ENCODE results near the gene TPRG1L.

The TPRG1L gene

GRCh38 chr1:3663999-3664699 is 39.3 kb downstream of the TPRG1L start:
- peak; percentile 51 for DNase-seq (ENCODE audit: low read depth)
- H3K4me3 ChIP-seq (ENCODE audit: low read depth, low read length) = peak overlapping the region; percentile 56
- TF ChIP-seq, protein P1, sequence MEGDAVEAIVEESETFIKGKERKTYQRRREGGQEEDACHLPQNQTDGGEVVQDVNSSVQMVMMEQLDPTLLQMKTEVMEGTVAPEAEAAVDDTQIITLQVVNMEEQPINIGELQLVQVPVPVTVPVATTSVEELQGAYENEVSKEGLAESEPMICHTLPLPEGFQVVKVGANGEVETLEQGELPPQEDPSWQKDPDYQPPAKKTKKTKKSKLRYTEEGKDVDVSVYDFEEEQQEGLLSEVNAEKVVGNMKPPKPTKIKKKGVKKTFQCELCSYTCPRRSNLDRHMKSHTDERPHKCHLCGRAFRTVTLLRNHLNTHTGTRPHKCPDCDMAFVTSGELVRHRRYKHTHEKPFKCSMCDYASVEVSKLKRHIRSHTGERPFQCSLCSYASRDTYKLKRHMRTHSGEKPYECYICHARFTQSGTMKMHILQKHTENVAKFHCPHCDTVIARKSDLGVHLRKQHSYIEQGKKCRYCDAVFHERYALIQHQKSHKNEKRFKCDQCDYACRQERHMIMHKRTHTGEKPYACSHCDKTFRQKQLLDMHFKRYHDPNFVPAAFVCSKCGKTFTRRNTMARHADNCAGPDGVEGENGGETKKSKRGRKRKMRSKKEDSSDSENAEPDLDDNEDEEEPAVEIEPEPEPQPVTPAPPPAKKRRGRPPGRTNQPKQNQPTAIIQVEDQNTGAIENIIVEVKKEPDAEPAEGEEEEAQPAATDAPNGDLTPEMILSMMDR (IDR thresholded peaks at IDR 0.05; ENCODE audit: insufficient read depth, low read depth, low read length, missing control alignments) = no peak

GRCh38 chr1:3664700-3665375 is 40.0 kb downstream of the TPRG1L start:
- DNase-seq (ENCODE audit: low read depth) = peak; percentile 67
- peak overlapping the region; percentile 56 for H3K4me3 ChIP-seq (ENCODE audit: low read depth, low read length)
- TF ChIP-seq, protein P1 (IDR thresholded peaks at IDR 0.05; ENCODE audit: insufficient read depth, low read depth, low read length, missing control alignments) = no peak

DNA sequence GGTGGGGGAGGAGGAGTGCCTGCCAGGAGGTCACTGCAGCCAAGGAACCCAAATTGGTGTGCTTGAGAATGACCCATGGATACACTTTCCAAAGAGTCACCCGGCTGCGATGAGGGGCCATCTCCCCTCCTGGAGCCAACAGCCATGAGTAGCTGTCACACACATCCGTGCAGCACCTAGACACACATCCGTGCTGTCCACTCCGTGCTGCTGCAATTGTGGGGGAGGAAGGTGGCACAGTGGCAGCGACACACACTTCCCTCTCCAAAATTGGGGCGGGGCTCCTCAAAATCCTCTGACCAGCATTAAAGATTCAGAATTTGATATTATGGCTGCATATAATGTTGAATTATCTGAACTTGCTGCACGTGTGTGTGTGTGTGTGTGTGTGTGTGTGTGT is 43.3 kb downstream of the TPRG1L start:
- H3K4me3 ChIP-seq (ENCODE audit: low read depth, low read length) = peak overlapping the region; percentile 36
- DNase-seq (ENCODE audit: low read depth) = no peak
- TF ChIP-seq, protein P1 (IDR thresholded peaks at IDR 0.05; ENCODE audit: insufficient read depth, low read depth, low read length, missing control alignments) = no peak

DNA sequence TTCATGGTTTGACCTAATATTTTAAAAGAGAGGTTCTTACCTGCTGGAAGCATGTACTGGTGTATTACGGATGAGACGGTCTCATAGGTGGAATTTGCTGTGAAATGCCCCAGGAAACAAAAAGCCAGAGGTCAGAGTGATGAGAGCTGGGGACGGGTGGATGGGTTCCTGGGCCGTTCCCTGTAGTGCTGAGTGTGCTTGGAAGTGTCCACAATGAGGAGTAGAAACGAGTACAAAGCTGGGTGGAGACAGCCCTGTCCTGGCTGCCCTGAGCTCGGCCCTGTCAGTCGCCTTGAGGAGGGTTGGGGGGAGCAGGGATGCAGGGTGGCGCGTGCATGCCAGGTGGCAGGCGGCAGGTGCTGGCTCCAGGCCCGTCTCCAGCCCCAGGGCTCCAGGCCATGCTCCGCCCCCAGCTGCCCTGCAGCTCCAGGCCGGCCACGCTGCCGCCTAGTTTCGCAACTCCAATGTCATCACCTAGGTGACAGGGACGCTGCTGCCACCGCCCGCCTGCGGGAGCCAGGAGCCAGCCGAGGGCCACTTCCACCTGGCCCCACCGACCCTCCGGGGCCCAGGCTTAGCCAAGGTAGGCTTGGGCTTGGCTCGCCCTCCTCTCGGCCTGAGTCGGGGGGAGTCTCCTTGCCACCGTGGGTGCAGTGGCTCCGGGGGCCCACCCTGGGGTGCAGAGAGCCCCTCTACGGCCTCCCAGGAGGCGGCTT is 43.9 kb downstream of the TPRG1L start:
- H3K4me3 ChIP-seq (ENCODE audit: low read depth, low read length) = no peak overlapping the region
- DNase-seq (ENCODE audit: low read depth) = no peak
- TF ChIP-seq, protein P1 (IDR thresholded peaks at IDR 0.05; ENCODE audit: insufficient read depth, low read depth, low read length, missing control alignments) = no peak

- TF ChIP-seq, protein P1 (IDR thresholded peaks at IDR 0.05; ENCODE audit: insufficient read depth, low read depth, low read length, missing control alignments) = no peak
- DNase-seq (ENCODE audit: low read depth) = no peak
- no peak overlapping the region for H3K4me3 ChIP-seq (ENCODE audit: low read depth, low read length)
Measured at GRCh38 chr1:3669421-3669821, 44.6 kb downstream of the TPRG1L start.

GRCh38 chr1:3669971-3670431 is 45.2 kb downstream of the TPRG1L start:
- DNase-seq (ENCODE audit: low read depth) = no peak
- H3K4me3 ChIP-seq (ENCODE audit: low read depth, low read length) = no peak overlapping the region
- TF ChIP-seq, protein P1 (IDR thresholded peaks at IDR 0.05; ENCODE audit: insufficient read depth, low read depth, low read length, missing control alignments) = no peak

Measured in GM12865 (cell line).